HCT116 (cell line): ENCODE results near the gene VAV1. TPM values are rescaled to one million over a fixed set of nuclear protein-coding genes. Genes with fewer than 3 reads are reported as not detected.

Experiments used
- ATAC-seq: fragments of 200-7000 bp; cut with Tn5 transposase; 2 replicates; pipeline ENCODE4 v1.9.1; 2020; ENCODE audit warnings: mild to moderate bottlenecking, moderate library complexity
- BruUV-seq: library from RNA; stranded (reverse); fragments of 400-500 nt; replicated peaks from 2 replicates; lab custom pipeline; 2021; lab: Mats Ljungman, UMichigan
- CTCF ChIA-PET: fragments of 300-600 bp; sonication (Branson Sonifier 250); formaldehyde crosslinking; loops from one replicate; lab custom pipeline; 2021; ENCODE audit warnings: antibody characterized with exemption; lab: Charles Lee
- POLR2A ChIA-PET: fragments of 300-600, 350-600 bp; sonication (Branson Sonifier 250); formaldehyde crosslinking; loops from one replicate; lab custom pipeline; 2021; ENCODE audit warnings: antibody characterized with exemption; lab: Charles Lee
- RAD21 ChIA-PET, 2 experiments: fragments of 300-600 bp; sonication (Branson Sonifier 250); formaldehyde crosslinking; loops; one replicate each; lab custom pipeline; 2023; ENCODE audit warnings: low total read pairs in 2 of 2; ENCODE audit not compliant: uncharacterized antibody in 2 of 2, unreplicated experiment in 2 of 2, low non-redundant PET in 1 of 2; lab: Charles Lee
- DNase-seq: peaks from one replicate; pipeline ENCODE4 v3.0.0-alpha.2; 2010; ENCODE audit warnings: low read depth, low spot score
- H2AFZ ChIP-seq: fragments of 200-600 bp; shearing (Covaris generic), sonication (generic); 2 replicates; pipeline ENCODE4 v1.6.1; 2017; ENCODE audit warnings: low read depth, mixed run types, mixed read lengths, antibody characterized with exemption, low read length; ENCODE audit not compliant: poor library complexity, severe bottlenecking
- H3K27ac ChIP-seq: 2 replicates; pipeline ENCODE4 v1.5.1; 2012; ENCODE audit warnings: low read depth, low read length
- H3K27me3 ChIP-seq: fragments of 200-600 bp; sonication (generic); 2 replicates; pipeline ENCODE4 v1.6.1; 2016; ENCODE audit warnings: mixed run types, low read length, mixed read lengths; ENCODE audit not compliant: insufficient read depth
- H3K36me3 ChIP-seq, 2 experiments: fragments of 200-500 bp in 1 of 2; fragments of 200-600 bp in 1 of 2; sonication (Bioruptor generic) in 1 of 2; sonication (generic) in 1 of 2; 2 replicates each; pipeline versions ENCODE4 v1.5.1 to v1.6.1; 2014 to 2016; ENCODE audit warnings: low read length in 2 of 2, inconsistent platforms in 1 of 2, mixed read lengths in 1 of 2, mixed run types in 1 of 2; ENCODE audit not compliant: insufficient read depth in 2 of 2, control insufficient read depth in 1 of 2
- H3K4me1 ChIP-seq, 2 experiments: fragments of 200-600 bp in 1 of 2; sonication (generic) in 1 of 2; 2 replicates each; pipeline versions ENCODE4 v1.5.1 to v1.6.1; 2012 to 2017; ENCODE audit warnings: low read length in 2 of 2, inconsistent platforms in 1 of 2, mild to moderate bottlenecking in 1 of 2, mixed read lengths in 1 of 2, mixed run types in 1 of 2, moderate library complexity in 1 of 2; ENCODE audit not compliant: insufficient read depth in 2 of 2, control insufficient read depth in 1 of 2
- H3K4me2 ChIP-seq: fragments of 200-600 bp; sonication (generic); 2 replicates; pipeline ENCODE4 v1.6.1; 2017; ENCODE audit warnings: mixed run types, low read length, mixed read lengths
- H3K4me3 ChIP-seq, 2 experiments: fragments of 200-600 bp in 1 of 2; sonication (generic) in 1 of 2; replicated peaks in 1 of 2; 2 replicates each; pipeline ENCODE4 v1.5.1; 2011 to 2016; ENCODE audit warnings: low read length in 2 of 2, control low read depth in 1 of 2, low read depth in 1 of 2, mild to moderate bottlenecking in 1 of 2, mixed read lengths in 1 of 2, mixed run types in 1 of 2
- H3K79me2 ChIP-seq: fragments of 200-600 bp; sonication (generic); 2 replicates; pipeline ENCODE4 v1.6.1; 2017; ENCODE audit warnings: mild to moderate bottlenecking, mixed run types, low read length, moderate library complexity, mixed read lengths; ENCODE audit not compliant: insufficient read depth
- H3K9ac ChIP-seq: fragments of 200-600 bp; sonication (generic); 2 replicates; pipeline ENCODE4 v1.6.1; 2016; ENCODE audit warnings: low read length, mixed read lengths
- H3K9me2 ChIP-seq: fragments of 200-600 bp; sonication (generic), shearing (Covaris generic); 2 replicates; pipeline ENCODE4 v1.6.1; 2017; ENCODE audit warnings: mixed run types, mild to moderate bottlenecking, moderate library complexity; ENCODE audit not compliant: insufficient read depth
- H3K9me3 ChIP-seq, 2 experiments: fragments of 200-500 bp in 1 of 2; fragments of 200-600 bp in 1 of 2; sonication (Bioruptor generic) in 1 of 2; sonication (generic) in 1 of 2; 2 replicates each; pipeline ENCODE4 v1.6.1; 2014 to 2017; ENCODE audit warnings: low read length in 2 of 2, mixed read lengths in 2 of 2, inconsistent platforms in 1 of 2, low read depth in 1 of 2, mild to moderate bottlenecking in 1 of 2, mixed run types in 1 of 2, moderate library complexity in 1 of 2; ENCODE audit not compliant: control insufficient read depth in 1 of 2, insufficient read depth in 1 of 2
- H4K20me1 ChIP-seq: fragments of 200-600 bp; sonication (generic), shearing (Covaris generic); 2 replicates; pipeline ENCODE4 v1.6.1; 2017; ENCODE audit warnings: mixed run types, mild to moderate bottlenecking, moderate library complexity; ENCODE audit not compliant: insufficient read depth
- CBX3 ChIP-seq: IDR thresholded peaks from 2 replicates; pipeline ENCODE4 v1.6.1; 2012; ENCODE audit warnings: low read depth
- CEBPB ChIP-seq: IDR thresholded peaks from 2 replicates; pipeline ENCODE4 v1.6.1; 2012; ENCODE audit warnings: low read depth
- EZH2 ChIP-seq: fragments of 200-600 bp; sonication (generic); IDR thresholded peaks from 2 replicates; pipeline ENCODE4 v1.6.1; 2017; ENCODE audit warnings: antibody characterized with exemption, mixed run types
- EZH2phosphoT487 ChIP-seq: fragments of 200-600 bp; IDR thresholded peaks from 2 replicates; pipeline ENCODE4 v1.6.1; 2018; ENCODE audit warnings: antibody characterized with exemption, borderline replicate concordance
- FOSL1 ChIP-seq: IDR thresholded peaks from 2 replicates; pipeline ENCODE4 v1.6.1; 2012; ENCODE audit warnings: low read depth
- JUND ChIP-seq: IDR thresholded peaks from 2 replicates; pipeline ENCODE4 v1.6.1; 2012
- POLR2A ChIP-seq: IDR thresholded peaks from 2 replicates; pipeline ENCODE4 v1.7.0; 2011; ENCODE audit warnings: borderline replicate concordance; ENCODE audit not compliant: insufficient read depth, insufficient read length; ENCODE audit errors: extremely low read depth
- SIN3A ChIP-seq: IDR thresholded peaks from 2 replicates; pipeline ENCODE4 v1.6.1; 2012; ENCODE audit warnings: low read depth
- SRF ChIP-seq: IDR thresholded peaks from 2 replicates; pipeline ENCODE4 v1.6.1; 2012; ENCODE audit warnings: low read depth
- TCF7L2 ChIP-seq: IDR thresholded peaks from 2 replicates; pipeline ENCODE4 v1.7.0; 2011; ENCODE audit warnings: borderline replicate concordance, inconsistent platforms; ENCODE audit not compliant: insufficient read depth, insufficient read length; ENCODE audit errors: extremely low read depth
- YY1 ChIP-seq: IDR thresholded peaks from 2 replicates; pipeline ENCODE4 v1.6.1; 2011; ENCODE audit warnings: low read length, low read depth, moderate library complexity, mild to moderate bottlenecking; ENCODE audit not compliant: insufficient replicate concordance; ENCODE audit errors: extremely low read depth
- ZFX ChIP-seq: fragments of 450-650 bp; IDR thresholded peaks from 2 replicates; pipeline ENCODE4 v1.6.1; 2017
- intact Hi-C: fragments of 100-400 bp; cut with micrococcal nuclease; formaldehyde crosslinking; loops from 2 replicates; pipeline ENCODE4 v1.10.0; 2022
- total RNA-seq: library from RNA; stranded (reverse); gene quantifications from one replicate; pipeline ENCODE4 v1.2.1, GENCODE V29; 2021; ENCODE audit not compliant: unreplicated experiment
- TF ChIP-seq, protein P1 (sequence below): IDR thresholded peaks from 2 replicates; pipeline ENCODE4 v1.6.1; 2012; ENCODE audit warnings: low read depth
- TF ChIP-seq, protein P2 (sequence below): IDR thresholded peaks from 2 replicates; pipeline ENCODE4 v1.6.1; 2011; ENCODE audit warnings: mild to moderate bottlenecking, low read length, moderate library complexity; ENCODE audit not compliant: insufficient replicate concordance; ENCODE audit errors: extremely low read depth
- TF ChIP-seq, protein P3 (sequence below), 3 experiments: fragments of 200-600 bp in 1 of 3; sonication (generic) in 1 of 3; IDR thresholded peaks in 2 of 3; conservative IDR thresholded peaks in 1 of 3; 2 replicates each; pipeline ENCODE4 v1.5.1; 2012 to 2017; ENCODE audit warnings: low read depth in 2 of 3, low read length in 2 of 3, antibody characterized with exemption in 1 of 3, borderline replicate concordance in 1 of 3, control low read depth in 1 of 3, mild to moderate bottlenecking in 1 of 3, mixed read lengths in 1 of 3, mixed run types in 1 of 3, moderate library complexity in 1 of 3; ENCODE audit not compliant: insufficient read depth in 1 of 3

Gene VAV1
- total RNA-seq, 1 experiment from 2014 or later: 20.6 TPM

DNA sequence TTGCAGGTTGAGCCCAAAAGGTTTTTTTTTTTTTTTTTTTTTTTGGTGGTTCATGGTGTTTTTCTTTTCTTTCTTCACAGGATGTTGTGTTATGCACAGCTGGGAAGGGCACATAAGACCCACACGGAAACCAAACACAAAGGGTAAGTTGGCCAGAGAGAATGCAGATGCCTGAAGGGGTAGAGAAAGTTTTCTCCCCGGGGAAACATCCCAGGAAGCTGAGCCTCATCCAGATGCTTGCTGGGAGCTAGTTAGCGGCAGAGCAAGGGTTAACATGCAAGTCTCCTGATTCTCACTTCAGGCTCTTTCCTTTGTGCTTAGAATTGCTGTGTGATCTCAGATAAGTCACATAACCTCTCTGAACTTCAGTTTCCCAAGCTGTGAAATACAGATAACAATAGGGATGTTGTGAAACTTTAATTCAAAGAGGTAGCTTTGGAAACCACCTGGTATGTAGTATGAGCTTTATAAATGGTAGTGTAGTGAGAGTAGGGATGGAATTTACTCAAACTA lies 117.9 kb downstream of the VAV1 start (continued):
- TF ChIP-seq, protein P1, sequence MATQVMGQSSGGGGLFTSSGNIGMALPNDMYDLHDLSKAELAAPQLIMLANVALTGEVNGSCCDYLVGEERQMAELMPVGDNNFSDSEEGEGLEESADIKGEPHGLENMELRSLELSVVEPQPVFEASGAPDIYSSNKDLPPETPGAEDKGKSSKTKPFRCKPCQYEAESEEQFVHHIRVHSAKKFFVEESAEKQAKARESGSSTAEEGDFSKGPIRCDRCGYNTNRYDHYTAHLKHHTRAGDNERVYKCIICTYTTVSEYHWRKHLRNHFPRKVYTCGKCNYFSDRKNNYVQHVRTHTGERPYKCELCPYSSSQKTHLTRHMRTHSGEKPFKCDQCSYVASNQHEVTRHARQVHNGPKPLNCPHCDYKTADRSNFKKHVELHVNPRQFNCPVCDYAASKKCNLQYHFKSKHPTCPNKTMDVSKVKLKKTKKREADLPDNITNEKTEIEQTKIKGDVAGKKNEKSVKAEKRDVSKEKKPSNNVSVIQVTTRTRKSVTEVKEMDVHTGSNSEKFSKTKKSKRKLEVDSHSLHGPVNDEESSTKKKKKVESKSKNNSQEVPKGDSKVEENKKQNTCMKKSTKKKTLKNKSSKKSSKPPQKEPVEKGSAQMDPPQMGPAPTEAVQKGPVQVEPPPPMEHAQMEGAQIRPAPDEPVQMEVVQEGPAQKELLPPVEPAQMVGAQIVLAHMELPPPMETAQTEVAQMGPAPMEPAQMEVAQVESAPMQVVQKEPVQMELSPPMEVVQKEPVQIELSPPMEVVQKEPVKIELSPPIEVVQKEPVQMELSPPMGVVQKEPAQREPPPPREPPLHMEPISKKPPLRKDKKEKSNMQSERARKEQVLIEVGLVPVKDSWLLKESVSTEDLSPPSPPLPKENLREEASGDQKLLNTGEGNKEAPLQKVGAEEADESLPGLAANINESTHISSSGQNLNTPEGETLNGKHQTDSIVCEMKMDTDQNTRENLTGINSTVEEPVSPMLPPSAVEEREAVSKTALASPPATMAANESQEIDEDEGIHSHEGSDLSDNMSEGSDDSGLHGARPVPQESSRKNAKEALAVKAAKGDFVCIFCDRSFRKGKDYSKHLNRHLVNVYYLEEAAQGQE: no peak
- TF ChIP-seq ZFX: no peak

DNA sequence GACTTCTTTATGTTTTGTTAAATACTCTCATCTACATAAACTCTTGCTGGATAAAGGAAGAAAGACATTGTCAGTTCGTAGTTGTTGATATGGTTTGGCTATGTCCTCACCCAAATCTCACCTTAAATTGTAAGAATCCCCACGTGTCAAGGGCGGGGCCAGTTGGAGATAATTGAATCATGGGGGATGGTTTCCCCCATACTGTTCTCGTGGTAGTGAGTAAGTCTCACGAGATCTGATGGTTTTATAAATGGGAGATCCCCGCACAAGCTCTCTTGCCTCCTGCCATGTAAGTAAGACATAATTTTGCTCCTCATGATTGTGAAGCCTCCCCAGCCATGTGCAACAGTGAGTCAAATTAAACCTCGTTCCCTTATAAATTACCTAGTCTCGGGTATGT lies 118.4 kb downstream of the VAV1 start:
- Histone ChIP-seq H2AFZ (no peak overlapping the region), H3K9me3 (no peaks in the 10 kb centered on the region), H3K27ac (no peak overlapping the region), H3K4me2 (no peak overlapping the region), H3K36me3 (no peaks in the 10 kb centered on the region), H3K4me1 (no peaks in the 10 kb centered on the region), H3K9me2 (no peaks in the 10 kb centered on the region), H4K20me1 (no peaks in the 10 kb centered on the region), H3K27me3 (peaks cover 20% of the 10 kb centered on the region), H3K9ac (no peak overlapping the region), H3K79me2 (no peaks in the 10 kb centered on the region), H3K4me3 (no peak overlapping the region)
- ATAC-seq (no peak), DNase-seq (no peak)
- intact Hi-C loops: no loop called here
- ChIA-PET POLR2A (no interaction called here), RAD21 (no interaction called here), CTCF (no interaction called here)
- BruUV-seq: no TSS peak
- TF ChIP-seq POLR2A (no peak), CEBPB (no peak), TCF7L2 (no peak), YY1 (no peak), EZH2 (no peak), FOSL1 (no peak), SIN3A (no peak), EZH2phosphoT487 (no peak), CBX3 (no peak), JUND (no peak), SRF (no peak), ZFX (no peak)
- TF ChIP-seq, protein P2, sequence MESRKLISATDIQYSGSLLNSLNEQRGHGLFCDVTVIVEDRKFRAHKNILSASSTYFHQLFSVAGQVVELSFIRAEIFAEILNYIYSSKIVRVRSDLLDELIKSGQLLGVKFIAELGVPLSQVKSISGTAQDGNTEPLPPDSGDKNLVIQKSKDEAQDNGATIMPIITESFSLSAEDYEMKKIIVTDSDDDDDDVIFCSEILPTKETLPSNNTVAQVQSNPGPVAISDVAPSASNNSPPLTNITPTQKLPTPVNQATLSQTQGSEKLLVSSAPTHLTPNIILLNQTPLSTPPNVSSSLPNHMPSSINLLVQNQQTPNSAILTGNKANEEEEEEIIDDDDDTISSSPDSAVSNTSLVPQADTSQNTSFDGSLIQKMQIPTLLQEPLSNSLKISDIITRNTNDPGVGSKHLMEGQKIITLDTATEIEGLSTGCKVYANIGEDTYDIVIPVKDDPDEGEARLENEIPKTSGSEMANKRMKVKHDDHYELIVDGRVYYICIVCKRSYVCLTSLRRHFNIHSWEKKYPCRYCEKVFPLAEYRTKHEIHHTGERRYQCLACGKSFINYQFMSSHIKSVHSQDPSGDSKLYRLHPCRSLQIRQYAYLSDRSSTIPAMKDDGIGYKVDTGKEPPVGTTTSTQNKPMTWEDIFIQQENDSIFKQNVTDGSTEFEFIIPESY: no peak
- TF ChIP-seq, protein P3, sequence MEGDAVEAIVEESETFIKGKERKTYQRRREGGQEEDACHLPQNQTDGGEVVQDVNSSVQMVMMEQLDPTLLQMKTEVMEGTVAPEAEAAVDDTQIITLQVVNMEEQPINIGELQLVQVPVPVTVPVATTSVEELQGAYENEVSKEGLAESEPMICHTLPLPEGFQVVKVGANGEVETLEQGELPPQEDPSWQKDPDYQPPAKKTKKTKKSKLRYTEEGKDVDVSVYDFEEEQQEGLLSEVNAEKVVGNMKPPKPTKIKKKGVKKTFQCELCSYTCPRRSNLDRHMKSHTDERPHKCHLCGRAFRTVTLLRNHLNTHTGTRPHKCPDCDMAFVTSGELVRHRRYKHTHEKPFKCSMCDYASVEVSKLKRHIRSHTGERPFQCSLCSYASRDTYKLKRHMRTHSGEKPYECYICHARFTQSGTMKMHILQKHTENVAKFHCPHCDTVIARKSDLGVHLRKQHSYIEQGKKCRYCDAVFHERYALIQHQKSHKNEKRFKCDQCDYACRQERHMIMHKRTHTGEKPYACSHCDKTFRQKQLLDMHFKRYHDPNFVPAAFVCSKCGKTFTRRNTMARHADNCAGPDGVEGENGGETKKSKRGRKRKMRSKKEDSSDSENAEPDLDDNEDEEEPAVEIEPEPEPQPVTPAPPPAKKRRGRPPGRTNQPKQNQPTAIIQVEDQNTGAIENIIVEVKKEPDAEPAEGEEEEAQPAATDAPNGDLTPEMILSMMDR (IDR thresholded peaks at IDR 0.05 in 2 of 3, conservative IDR thresholded peaks at IDR 0.05 in 1 of 3; ENCODE audit: borderline replicate concordance in 1 of 3, insufficient read depth in 1 of 3, low read depth in 2 of 3, low read length in 2 of 3): no peak
